Measurements from ENCODE around the gene PRDM16. TPM values are rescaled to one million over a fixed set of nuclear protein-coding genes. Genes with fewer than 3 reads are reported as not detected.
A peak's percentile ranks its signal among the peaks of the same experiment; 100 is the strongest.

Gene PRDM16
- total RNA-seq, 1 experiment from 2014 or later = 0.17 TPM

- no CpG with 5 or more reads among the region's 97 CpGs for WGBS (ENCODE audit: extremely low coverage, insufficient read length, low lambda C conversion rate)
- no peaks in the 10 kb centered on the region for H4K20me1 ChIP-seq (ENCODE audit: control insufficient read depth, insufficient read depth, insufficient read length)
- H2AK5ac ChIP-seq (ENCODE audit: insufficient read length, low read length) = no peak overlapping the region
- H3K56ac ChIP-seq (ENCODE audit: insufficient read length, low read depth, low read length) = no peak overlapping the region
- no peak overlapping the region for H2AFZ ChIP-seq (ENCODE audit: low read length)
- H3K27ac ChIP-seq (ENCODE audit: insufficient read length, low read depth, low read length) = no peak overlapping the region
- no peak overlapping the region for H4K8ac ChIP-seq (replicated peaks; ENCODE audit: insufficient read length, low read depth, low read length)
- H3K9me3 Mint-ChIP-seq = no peaks in the 10 kb centered on the region
- H3K23me2 ChIP-seq (ENCODE audit: insufficient read length, low read depth, low read length, poor library complexity, severe bottlenecking) = peaks cover 15% of the 10 kb centered on the region
- H3K4me3 Mint-ChIP-seq = peak overlapping the region; percentile 32 to 90; a peak in 4 of 5 replicates
- peaks cover 80% of the 10 kb centered on the region for H3K27me3 ChIP-seq (ENCODE audit: insufficient read depth, low read length)
- no peak for TF ChIP-seq CTCF (conservative IDR thresholded peaks at IDR 0.05)
- no peaks in the 10 kb centered on the region for H3K79me1 ChIP-seq (ENCODE audit: insufficient read depth, low read depth, low read length, poor library complexity, severe bottlenecking)
- H4K5ac ChIP-seq (ENCODE audit: insufficient read length, low read depth, low read length) = no peak overlapping the region
- H3K18ac ChIP-seq (ENCODE audit: insufficient read length, low read depth, low read length) = no peak overlapping the region
- no peak overlapping the region for H4K91ac ChIP-seq (ENCODE audit: insufficient read length, low read depth, low read length)
- H3K9ac ChIP-seq (ENCODE audit: extremely low read depth, insufficient read length, low read length) = no peak overlapping the region
- no peak overlapping the region for H3K4ac ChIP-seq (ENCODE audit: low read depth, low read length)
- no peaks in the 10 kb centered on the region for H3K79me2 ChIP-seq (ENCODE audit: insufficient read depth, low read length)
- no peak overlapping the region for H2BK120ac ChIP-seq (ENCODE audit: low read depth, low read length, poor library complexity, severe bottlenecking)
- H3K4me2 ChIP-seq (ENCODE audit: insufficient read depth, insufficient read length, low read length) = peak overlapping the region; percentile 29
- H2BK20ac ChIP-seq (ENCODE audit: low read depth, low read length, poor library complexity, severe bottlenecking) = no peak overlapping the region
- H3K9me3 ChIP-seq (ENCODE audit: control insufficient read depth, low read depth, low read length) = no peaks in the 10 kb centered on the region
- H3K14ac ChIP-seq (ENCODE audit: insufficient read depth, low read length) = peak overlapping the region; percentile 61; the same call in 1 of the 2 replicates
- H3K23ac ChIP-seq (ENCODE audit: insufficient read length, low read depth, low read length) = no peak overlapping the region
- peaks cover 4 to 21% of the 10 kb centered on the region in 2 experiments for H3K4me1 Mint-ChIP-seq
- H3K27me3 Mint-ChIP-seq (ENCODE audit: low read depth) = peaks cover 86% of the 10 kb centered on the region
- peak; percentile 25 for DNase-seq
- H3K27ac Mint-ChIP-seq = no peak overlapping the region
- no peaks in the 10 kb centered on the region for H3K36me3 Mint-ChIP-seq (ENCODE audit: insufficient read depth in 1 of 3, low read depth in 3 of 3)
- H2BK5ac ChIP-seq (ENCODE audit: insufficient read length, low read length) = no peak overlapping the region
- no peak overlapping the region for H2BK15ac ChIP-seq (ENCODE audit: low read depth, low read length)
- H2BK12ac ChIP-seq (ENCODE audit: insufficient read length, low read depth, low read length) = no peak overlapping the region
- no peak overlapping the region for H3T11ph ChIP-seq (ENCODE audit: low read length)
- H3K4me1 ChIP-seq (ENCODE audit: insufficient read depth, low read length) = peaks cover 4% of the 10 kb centered on the region; the same call in 1 of the 2 replicates
These were observed 1.1 kb upstream of the PRDM16 start for GRCh38 chr1:3067671-3068563.

All from H9 (cell line).